Peyer's patch (tissue), 4 donors: ENCODE results near the gene IQGAP3. TPM values are rescaled to one million over a fixed set of nuclear protein-coding genes. Genes with fewer than 3 reads are reported as not detected.

ENCODE experiments used
- DNase-seq, 3 donors: peaks; one replicate each; pipeline ENCODE4 v3.0.0-alpha.2; 2017 to 2019
- H3K27ac ChIP-seq, 4 donors: fragments of 200-600 bp; sonication (generic); one replicate each; pipeline ENCODE4 v1.5.1; 2016 to 2019
- H3K27me3 ChIP-seq, 2 donors: fragments of 200-600 bp; sonication (generic); one replicate each; pipeline ENCODE4 v1.5.1; 2019
- H3K36me3 ChIP-seq, 3 donors: fragments of 200-600 bp; sonication (generic); one replicate each; pipeline ENCODE4 v1.5.1; 2016 to 2019
- H3K4me1 ChIP-seq, 4 donors: fragments of 200-600 bp; sonication (generic); one replicate each; pipeline ENCODE4 v1.5.1; 2016 to 2019
- H3K4me3 ChIP-seq, 4 donors: fragments of 200-600 bp; sonication (generic); 1 replicate in 3 of 4; 2 replicates in 1 of 4; pipeline ENCODE4 v1.5.1; 2016 to 2019; ENCODE audit warnings: mild to moderate bottlenecking in 1 of 4
- H3K9me3 ChIP-seq, 4 donors: fragments of 200-600 bp; sonication (generic); one replicate each; pipeline ENCODE4 v1.5.1; 2016 to 2019; ENCODE audit warnings: mild to moderate bottlenecking in 1 of 4
- CTCF ChIP-seq, 6 experiments: fragments of 450-650 bp in 4 of 6; fragments of 200-600 bp in 2 of 6; sonication (generic) in 1 of 6; IDR thresholded peaks; one replicate each; pipeline ENCODE4 v1.5.1; 2017 to 2019; ENCODE audit warnings: antibody characterized with exemption in 6 of 6, mild to moderate bottlenecking in 3 of 6, moderate library complexity in 1 of 6
- POLR2A ChIP-seq, 2 donors: fragments of 450-650 bp; IDR thresholded peaks; one replicate each; pipeline ENCODE4 v1.5.1; 2017; ENCODE audit warnings: antibody characterized with exemption in 2 of 2, mild to moderate bottlenecking in 2 of 2, moderate library complexity in 2 of 2
- total RNA-seq, 4 donors: library from RNA; depleted of rRNA; stranded (reverse); fragments of >200 nt; gene quantifications; one replicate each; pipeline ENCODE4 v1.1.0, GENCODE V29; 2016

Gene IQGAP3
- total RNA-seq, 4 donors from 2014 or later = 5.4 to 45.4 (median 8.2) TPM

GRCh38 chr1:156592910-156593660 is 20.7 kb upstream of the IQGAP3 start:
- DNase-seq = no peak

GRCh38 chr1:156592158-156592909 is 20.0 kb upstream of the IQGAP3 start:
- peaks cover 0 to 4% (median 2%) of the 10 kb centered on the region in 4 donors for H3K4me1 ChIP-seq
- peaks cover 0 to 33% (median 0%) of the 10 kb centered on the region in 3 donors for H3K36me3 ChIP-seq
- H3K9me3 ChIP-seq = no peaks in the 10 kb centered on the region
- peak overlapping the region; percentile 83 to 86 (median 84) for H3K27ac ChIP-seq
- TF ChIP-seq POLR2A (IDR thresholded peaks at IDR 0.05) (no peak), CTCF (IDR thresholded peaks at IDR 0.05) (no peak)
- DNase-seq = no peak
- peak overlapping the region; percentile 65 to 91 (median 66) for H3K4me3 ChIP-seq
- H3K27me3 ChIP-seq = no peaks in the 10 kb centered on the region

More at GRCh38 chr1:156592910-156593660, 20.7 kb upstream of the IQGAP3 start:
- H3K9me3 ChIP-seq = no peaks in the 10 kb centered on the region
- H3K4me1 ChIP-seq = peaks cover 0 to 4% (median 2%) of the 10 kb centered on the region in 4 donors
- no peaks in the 10 kb centered on the region for H3K27me3 ChIP-seq
- no peak overlapping the region for H3K4me3 ChIP-seq
- TF ChIP-seq CTCF (IDR thresholded peaks at IDR 0.05) = no peak
- no peak for TF ChIP-seq POLR2A (IDR thresholded peaks at IDR 0.05)
- H3K27ac ChIP-seq = no peak overlapping the region
- H3K36me3 ChIP-seq = peaks cover 0 to 40% (median 0%) of the 10 kb centered on the region in 3 donors

- H3K9me3 ChIP-seq = no peaks in the 10 kb centered on the region
- TF ChIP-seq POLR2A (IDR thresholded peaks at IDR 0.05) = peak; percentile 75 to 81
- no peak for TF ChIP-seq CTCF (IDR thresholded peaks at IDR 0.05)
- peaks cover 0 to 25% (median 0%) of the 10 kb centered on the region in 3 donors for H3K36me3 ChIP-seq
- peak; percentile 75 to 89 (median 89) for DNase-seq
- H3K4me3 ChIP-seq = peak within 1 kb of the TSS; percentile 65 to 91 (median 66)
- peaks cover 0 to 4% (median 2%) of the 10 kb centered on the region in 4 donors for H3K4me1 ChIP-seq
- peak within 1 kb of the TSS; percentile 83 to 86 (median 84) for H3K27ac ChIP-seq
- H3K27me3 ChIP-seq = no peaks in the 10 kb centered on the region
Measured at GRCh38 chr1:156591432-156592157, 19.2 kb upstream of the IQGAP3 start, which contains the start of gene NAXE. Gene NAXE, plus strand, starts transcription at chr1:156591776. Its CDS starts 29 bp downstream, at chr1:156591805.

GRCh38 chr1:156591181-156591431 is 18.7 kb upstream of the IQGAP3 start:
- no peak for TF ChIP-seq POLR2A (IDR thresholded peaks at IDR 0.05)
- TF ChIP-seq CTCF (IDR thresholded peaks at IDR 0.05) = no peak
- Histone ChIP-seq H3K4me1 (peaks cover 0 to 4% (median 2%) of the 10 kb centered on the region in 4 donors), H3K27ac (peak overlapping the region; percentile 83 to 86 (median 84)), H3K4me3 (peak overlapping the region; percentile 65 to 91 (median 66)), H3K27me3 (no peaks in the 10 kb centered on the region), H3K9me3 (no peaks in the 10 kb centered on the region), H3K36me3 (peaks cover 0 to 23% (median 0%) of the 10 kb centered on the region in 3 donors)
- no peak for DNase-seq
